ENCODE data around the gene ACTN1. TPM values are rescaled to one million over a fixed set of nuclear protein-coding genes. Genes with fewer than 3 reads are reported as not detected.
"Not testable (repeated sequence)": the region's sequence is repeated elsewhere in the genome, so short reads cannot be mapped to it uniquely, and the experiment has no call there.

ACTN1 gene
- total RNA-seq, result 100 to 1,000 TPM; 103 to 254 (median 136) TPM

GRCh38 chr14:68979021-68979721, at the start of gene ACTN1:
TSS of gene ACTN1 (minus strand) at chr14:68979302. CDS start at chr14:68979056, 246 bp downstream.
- no peak for TF ChIP-seq CTCF (IDR thresholded peaks at IDR 0.05)
- ATAC-seq (ENCODE audit: low FRiP score), result peak; percentile 91
- peak; percentile 68 for DNase-seq (ENCODE audit: low spot score)

- ATAC-seq (ENCODE audit: low FRiP score) (no peak), DNase-seq (ENCODE audit: low spot score) (no peak)
- TF ChIP-seq CTCF (IDR thresholded peaks at IDR 0.05), result no peak
Observed at GRCh38 chr14:69027242-69027913, 48.3 kb upstream of the ACTN1 start.

GRCh38 chr14:69023035-69023434, 43.9 kb upstream of the ACTN1 start:
- DNase-seq (ENCODE audit: low spot score) (no peak), ATAC-seq (ENCODE audit: low FRiP score) (no peak)
- TF ChIP-seq CTCF (IDR thresholded peaks at IDR 0.05), result no peak

- not testable (repeated sequence) for DNase-seq (ENCODE audit: low spot score); ATAC-seq (ENCODE audit: low FRiP score)
Observed at GRCh38 chr14:69022093-69022492, 43.0 kb upstream of the ACTN1 start.

- ATAC-seq (ENCODE audit: low FRiP score), result no peak
- no peak for TF ChIP-seq CTCF (IDR thresholded peaks at IDR 0.05)
- DNase-seq (ENCODE audit: low spot score), result no peak
Observed at GRCh38 chr14:69017706-69018105, 38.6 kb upstream of the ACTN1 start.

- DNase-seq (ENCODE audit: low spot score) (no peak), ATAC-seq (ENCODE audit: low FRiP score) (no peak)
- no peak for TF ChIP-seq CTCF (IDR thresholded peaks at IDR 0.05)
Observed at GRCh38 chr14:69014829-69015259, 35.7 kb upstream of the ACTN1 start.

- peak; percentile 18 for ATAC-seq (ENCODE audit: low FRiP score)
Observed at GRCh38 chr14:69013943-69014782, 35.1 kb upstream of the ACTN1 start.

More at GRCh38 chr14:69013943-69014782, 35.1 kb upstream of the ACTN1 start:
- DNase-seq (ENCODE audit: low spot score), result no peak
- TF ChIP-seq CTCF (IDR thresholded peaks at IDR 0.05), result no peak
